GM12873 (cell line): ENCODE measurements around the gene RAPGEFL1.

Experiments used
- CTCF ChIP-seq: IDR thresholded peaks from 2 replicates; pipeline ENCODE4 v1.5.1; 2012; ENCODE audit warnings: low read depth, mild to moderate bottlenecking, moderate library complexity, low read length, control low read depth; ENCODE audit not compliant: insufficient read depth; ENCODE audit errors: missing control alignments

Gene RAPGEFL1

DNA sequence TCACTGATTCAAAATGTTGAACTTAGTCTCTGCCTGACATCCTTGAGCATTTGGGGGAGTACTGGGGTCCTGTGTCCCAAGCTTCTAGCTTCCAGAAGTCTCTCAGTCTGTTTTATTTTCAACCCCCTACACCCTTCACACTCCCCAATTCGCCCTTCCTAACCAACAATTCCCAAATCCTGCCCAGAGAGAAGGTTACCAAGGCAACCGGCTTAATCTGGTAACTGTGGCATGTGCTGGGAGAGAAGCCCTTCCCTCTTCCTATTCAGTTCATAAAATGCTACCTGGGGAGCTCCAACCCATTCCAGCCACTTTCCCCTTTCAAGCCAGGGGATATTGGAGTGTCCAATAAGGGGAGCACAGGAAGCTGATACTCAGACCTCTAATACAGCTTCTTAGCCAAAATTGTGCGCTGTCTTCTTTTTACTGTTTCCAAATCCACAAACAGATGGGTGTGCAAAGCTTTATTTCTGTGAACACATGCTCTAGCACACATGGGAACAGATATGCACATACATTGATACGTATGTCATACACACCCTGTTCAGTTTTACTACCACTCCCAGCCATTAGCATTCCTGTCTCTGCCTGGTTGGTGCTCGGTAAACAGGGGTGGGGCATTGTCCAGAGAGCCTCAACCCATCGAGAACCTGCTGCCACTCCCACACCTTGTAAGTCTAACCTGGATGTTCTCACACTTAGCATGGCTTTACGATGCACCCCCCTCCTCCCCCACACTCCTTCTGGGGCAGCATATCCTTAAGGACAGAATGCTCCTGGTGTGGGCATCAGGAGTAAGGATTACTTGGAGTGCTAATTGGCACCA is 1.1 kb upstream of the RAPGEFL1 start:
- no peak for TF ChIP-seq CTCF

GRCh38 chr17:40176754-40177110 is 538 bp upstream of the RAPGEFL1 start:
- TF ChIP-seq CTCF = no peak

DNA sequence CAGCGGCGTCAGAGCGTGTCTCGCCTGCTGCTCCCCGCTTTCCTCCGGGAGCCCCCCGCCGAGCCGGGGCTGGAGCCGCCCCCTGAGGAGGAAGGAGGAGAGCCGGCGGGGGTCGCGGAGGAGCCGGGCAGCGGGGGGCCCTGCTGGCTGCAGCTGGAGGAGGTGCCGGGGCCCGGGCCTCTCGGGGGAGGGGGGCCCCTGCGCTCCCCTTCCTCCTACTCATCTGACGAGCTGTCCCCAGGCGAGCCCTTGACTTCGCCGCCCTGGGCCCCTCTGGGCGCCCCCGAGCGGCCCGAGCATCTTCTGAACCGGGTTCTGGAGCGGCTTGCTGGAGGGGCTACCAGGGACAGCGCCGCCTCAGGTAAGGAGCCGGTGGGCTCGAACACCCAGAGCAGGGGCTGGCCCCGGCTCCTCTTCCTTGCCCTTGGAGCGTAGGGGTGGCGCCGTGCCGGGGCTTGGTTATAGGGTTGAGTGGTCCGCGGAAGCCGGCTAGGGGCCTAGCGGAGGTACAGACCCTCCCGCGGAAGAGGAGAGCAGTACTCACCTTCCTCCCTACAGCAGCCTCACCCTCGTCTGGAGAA is 841 bp downstream of the RAPGEFL1 start:
- TF ChIP-seq CTCF = no peak

DNA sequence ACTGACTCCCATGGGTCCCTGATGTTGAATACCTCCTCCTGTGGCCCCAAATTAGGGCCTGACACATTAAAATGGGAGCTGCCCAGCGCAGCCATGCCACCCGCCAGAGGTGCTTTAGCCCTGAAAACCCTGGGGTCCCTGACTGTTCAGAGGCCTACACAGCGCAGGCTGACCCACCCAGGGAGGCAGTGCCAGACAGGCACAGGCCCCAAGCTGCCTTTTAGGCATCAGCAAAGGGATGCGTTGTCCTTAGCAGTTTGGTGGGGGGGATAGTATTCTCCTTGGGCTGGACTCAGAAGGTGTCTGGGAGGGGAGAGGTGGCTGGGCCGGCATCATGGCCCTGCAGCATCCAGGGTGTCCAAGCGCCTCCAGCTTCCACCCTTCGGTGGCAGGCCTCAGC is 1.4 kb downstream of the RAPGEFL1 start:
- no peak for TF ChIP-seq CTCF

GRCh38 chr17:40179923-40180659 is 2.8 kb downstream of the RAPGEFL1 start:
- no peak for TF ChIP-seq CTCF

- no peak for TF ChIP-seq CTCF
These were observed 3.4 kb downstream of the RAPGEFL1 start for GRCh38 chr17:40180694-40181093.

- no peak for TF ChIP-seq CTCF
These were observed 3.9 kb downstream of the RAPGEFL1 start for GRCh38 chr17:40181205-40181604.
